Hepatic stellate cell (primary cell): Measurements from ENCODE around the gene MAN2A1.
"Not testable (repeated sequence)": the region's sequence is repeated elsewhere in the genome, so short reads cannot be mapped to it uniquely, and the experiment has no call there.

Source experiments
- DNase-seq: peaks from one replicate; pipeline ENCODE4 v3.0.0; 2011; ENCODE audit warnings: low spot score

The MAN2A1 gene

DNA sequence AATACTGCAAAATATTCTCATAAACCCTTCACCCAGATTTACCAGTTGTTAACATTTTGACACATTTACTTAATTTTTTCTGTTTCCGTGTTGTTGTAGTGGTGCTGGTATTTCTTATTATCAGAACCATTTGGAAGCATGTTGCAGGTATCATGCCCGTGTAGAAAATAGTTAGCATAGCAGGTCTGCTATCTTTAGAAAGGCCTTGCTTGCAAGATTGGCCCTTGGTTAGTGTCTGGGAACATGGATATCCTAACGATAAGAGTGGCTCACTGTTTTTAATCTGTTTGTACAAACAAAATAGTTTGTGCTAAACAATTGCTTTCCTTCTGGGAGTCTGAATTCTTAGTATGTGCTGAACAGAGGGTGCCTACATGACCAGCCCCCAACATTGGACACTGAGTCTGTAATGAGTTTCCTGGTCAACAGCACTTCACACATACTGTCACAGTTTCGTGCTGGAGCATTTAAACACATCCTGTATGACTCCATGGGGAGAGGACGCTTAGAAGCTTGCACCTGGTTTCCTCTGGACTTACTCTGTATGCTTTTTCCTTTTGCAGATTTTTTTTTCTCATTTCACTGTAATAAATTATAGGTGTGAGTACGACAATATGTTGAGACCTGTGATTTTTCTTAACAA lies 66.9 kb downstream of the MAN2A1 start:
- no peak for DNase-seq

DNA sequence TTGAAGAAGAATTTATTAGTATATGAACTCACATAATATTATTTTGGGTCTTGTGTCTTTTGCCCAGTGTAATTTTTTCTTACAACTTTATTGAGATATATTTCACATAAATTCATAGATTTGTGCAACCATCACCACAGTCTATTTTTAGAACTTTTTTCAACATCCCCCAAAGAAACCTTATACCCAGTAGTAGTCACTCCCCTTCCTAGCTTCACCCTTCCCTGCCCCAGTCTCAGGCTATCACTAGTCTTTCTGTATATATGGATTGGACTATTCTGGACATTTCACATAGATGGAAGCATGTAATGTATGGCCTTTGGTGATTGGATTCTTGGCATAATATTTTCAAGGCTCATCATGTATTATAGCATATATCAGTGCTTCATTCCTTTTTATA lies 67.8 kb downstream of the MAN2A1 start:
- no peak for DNase-seq

DNA sequence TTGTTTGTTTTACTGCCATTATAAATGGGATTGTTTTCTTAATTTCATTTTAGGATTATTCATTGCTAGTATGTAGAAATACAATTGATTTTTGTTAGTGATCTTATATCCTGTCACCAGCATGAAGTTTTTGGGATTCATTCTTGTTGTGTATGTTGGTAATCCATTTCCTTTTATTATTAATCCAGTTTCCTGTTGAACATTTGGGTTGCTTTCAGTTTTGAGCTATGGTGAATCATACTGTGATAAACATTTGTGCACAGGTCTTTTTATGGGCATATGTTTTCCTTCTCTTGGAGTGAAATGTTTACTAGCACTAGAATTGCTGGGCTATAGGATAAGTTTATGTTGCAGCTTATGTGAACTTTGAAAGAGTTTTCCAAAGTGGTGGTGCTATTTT lies 69.6 kb downstream of the MAN2A1 start:
- no peak for DNase-seq

DNA sequence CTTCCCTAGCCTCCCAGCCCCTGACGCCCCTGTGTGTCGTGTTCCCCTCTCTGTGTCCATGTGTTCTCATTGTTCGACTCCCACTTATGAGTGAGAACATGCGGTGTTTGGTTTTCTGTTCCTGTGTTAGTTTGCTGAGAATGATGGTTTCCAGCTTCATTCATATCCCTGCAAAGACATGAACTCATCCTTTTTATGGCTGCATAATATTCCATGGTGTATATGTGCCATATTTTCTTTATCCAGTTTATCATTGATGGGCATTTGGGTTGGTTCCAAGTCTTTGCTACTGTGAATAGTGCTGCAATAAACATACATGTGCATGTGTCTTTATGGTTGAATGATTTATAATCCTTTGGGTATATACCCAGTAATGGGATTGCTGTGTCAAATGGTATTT lies 70.4 kb downstream of the MAN2A1 start:
- not testable (repeated sequence) for DNase-seq

- DNase-seq: no peak
Observed at GRCh38 chr5:109762821-109763220, 73.1 kb downstream of the MAN2A1 start.

GRCh38 chr5:109767184-109767995 lies 77.7 kb downstream of the MAN2A1 start:
- DNase-seq: no peak

GRCh38 chr5:109767997-109768396 lies 78.3 kb downstream of the MAN2A1 start:
- DNase-seq: no peak

- no peak for DNase-seq
Observed at GRCh38 chr5:109769597-109770291, 80.0 kb downstream of the MAN2A1 start.

- DNase-seq: no peak
Observed at GRCh38 chr5:109775130-109775529, 85.4 kb downstream of the MAN2A1 start.

- no peak for DNase-seq
Observed at GRCh38 chr5:109779036-109779735, 89.5 kb downstream of the MAN2A1 start.

GRCh38 chr5:109784687-109785086 lies 95.0 kb downstream of the MAN2A1 start:
- DNase-seq: no peak

- DNase-seq: no peak
Observed at GRCh38 chr5:109786206-109786855, 96.6 kb downstream of the MAN2A1 start.

DNA sequence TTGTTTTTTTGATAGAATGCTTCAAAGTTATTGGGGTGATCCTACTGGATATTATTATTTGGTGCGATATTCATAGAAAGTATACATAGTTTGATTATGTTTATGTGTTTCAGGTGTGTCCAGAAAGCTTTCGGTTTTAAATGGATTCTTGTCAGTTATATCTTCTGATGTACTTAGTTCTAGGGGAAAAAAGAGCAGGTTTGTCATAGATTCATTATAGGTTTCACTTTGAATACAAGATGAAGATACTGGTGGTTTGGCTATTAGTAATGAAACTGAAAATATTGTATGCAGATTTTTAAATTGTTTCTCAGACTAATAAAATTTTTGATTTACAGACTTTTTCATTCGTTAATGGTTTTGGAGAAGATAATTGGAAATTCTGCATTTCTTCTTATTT lies 98.9 kb downstream of the MAN2A1 start:
- no peak for DNase-seq

DNA sequence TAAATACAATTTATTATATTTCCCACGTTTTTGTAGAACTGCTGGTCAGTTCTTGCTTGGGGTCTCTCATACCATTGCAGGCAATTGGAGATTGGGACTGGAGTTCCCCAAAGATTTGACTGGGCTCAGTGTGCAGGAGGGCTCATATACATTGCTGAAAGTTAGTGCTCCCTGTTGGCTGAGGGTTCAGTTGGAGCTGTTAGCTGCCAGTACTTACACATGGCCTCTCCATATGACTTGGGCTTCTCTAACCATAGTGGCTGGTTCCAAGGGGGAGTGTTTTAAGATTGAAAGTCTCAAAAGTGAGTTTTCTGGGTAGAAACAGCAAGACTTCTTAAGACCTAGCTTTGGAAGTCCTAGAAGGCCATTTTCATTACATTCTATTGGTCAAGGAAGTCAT lies 102.9 kb downstream of the MAN2A1 start:
- no peak for DNase-seq

DNA sequence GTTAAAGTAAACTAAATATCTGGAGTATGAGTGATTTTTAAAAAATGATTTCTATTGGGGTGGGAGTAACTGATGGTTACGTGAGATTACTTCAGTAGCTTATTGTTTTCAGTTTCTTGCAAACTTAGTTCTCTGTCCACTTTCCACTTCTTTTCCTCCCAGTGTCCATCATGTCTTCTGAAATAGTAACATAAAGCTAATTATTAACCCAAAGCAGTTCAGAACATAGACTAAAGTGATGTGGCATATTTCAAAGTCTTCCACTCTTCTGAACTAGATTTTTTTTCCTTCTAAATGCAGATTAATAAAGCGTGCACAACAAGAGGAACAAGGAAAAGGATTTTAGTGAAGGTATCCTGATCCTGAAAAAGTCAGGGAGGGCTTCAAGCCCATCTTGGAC lies 114.1 kb downstream of the MAN2A1 start:
- DNase-seq: no peak

DNA sequence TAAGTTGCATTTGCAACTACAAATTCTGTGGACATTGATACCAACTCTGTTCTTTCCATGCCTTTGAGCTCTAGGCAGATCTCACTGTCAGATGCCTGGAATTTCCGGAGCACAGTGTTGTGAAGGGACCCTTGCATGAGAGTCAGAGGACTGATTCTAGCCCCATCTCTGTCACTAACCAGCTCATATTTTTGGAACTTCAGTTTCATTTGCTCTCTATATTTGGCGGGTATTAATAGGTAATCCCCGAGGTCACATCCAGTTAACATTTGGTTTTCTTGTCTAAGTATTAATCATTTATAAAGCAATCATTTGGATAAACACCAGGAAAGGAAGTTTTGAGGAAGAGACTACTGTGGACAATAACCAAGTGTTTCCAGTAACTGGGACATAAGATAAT lies 115.7 kb downstream of the MAN2A1 start:
- peak; percentile 15 for DNase-seq

DNA sequence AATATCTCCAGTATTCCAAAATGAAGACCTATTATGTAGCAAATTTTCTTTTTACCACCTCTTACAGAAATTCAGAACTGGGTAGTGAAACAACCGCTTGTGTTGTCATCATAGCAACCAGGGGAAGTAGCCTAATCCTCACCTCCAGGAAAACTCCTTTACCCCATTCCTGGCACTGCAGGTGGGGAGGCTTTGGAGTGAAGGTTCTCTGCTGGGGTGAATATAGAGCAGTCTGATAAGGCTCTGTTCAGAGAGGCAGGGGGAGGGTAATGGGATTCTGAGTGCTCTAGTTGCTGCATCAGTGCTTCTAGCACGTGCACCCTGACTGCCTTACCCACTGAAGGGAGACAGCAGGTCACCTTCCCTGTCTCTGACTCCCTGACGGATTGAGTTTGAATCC lies 116.2 kb downstream of the MAN2A1 start:
- no peak for DNase-seq

DNA sequence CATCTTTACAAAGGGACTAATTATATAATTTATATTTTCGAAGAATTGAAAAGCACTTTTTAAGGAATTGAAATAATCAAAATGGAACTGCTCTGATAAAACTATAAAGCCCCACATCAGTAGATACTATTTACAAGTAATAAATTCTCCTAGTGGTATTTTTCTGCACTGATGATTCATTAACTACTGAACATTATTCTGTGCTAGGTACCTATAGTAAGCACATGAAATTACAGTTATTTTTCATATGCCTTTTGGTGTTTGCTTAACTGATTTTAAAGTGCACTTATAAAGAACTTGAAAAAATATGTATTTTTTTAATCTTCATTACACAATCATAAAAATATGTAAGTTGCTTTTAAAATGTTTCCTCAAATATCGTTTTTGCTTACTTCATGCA lies 123.0 kb downstream of the MAN2A1 start:
- DNase-seq: no peak

- no peak for DNase-seq
Observed at GRCh38 chr5:109816732-109817131, 127.0 kb downstream of the MAN2A1 start.

- DNase-seq: no peak
Observed at GRCh38 chr5:109819878-109820277, 130.2 kb downstream of the MAN2A1 start.

DNA sequence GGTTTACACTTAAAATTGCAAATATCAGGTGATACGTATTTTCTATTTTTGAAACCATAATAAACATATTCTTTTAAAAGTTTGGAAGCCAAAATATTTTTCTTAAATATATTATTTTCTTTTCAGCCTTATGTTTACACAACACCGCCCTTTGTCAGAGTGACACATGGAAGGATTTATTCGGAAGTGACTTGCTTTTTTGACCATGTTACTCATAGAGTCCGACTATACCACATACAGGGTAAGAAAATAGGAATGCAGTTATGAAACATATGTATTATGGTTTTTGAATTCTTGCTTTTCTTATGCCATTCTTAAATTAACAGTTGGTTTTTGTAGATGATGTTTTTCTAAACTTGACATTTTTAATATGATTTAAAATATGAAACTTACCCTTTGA lies 133.9 kb downstream of the MAN2A1 start:
- peak; percentile 43 for DNase-seq

- no peak for DNase-seq
Observed at GRCh38 chr5:109825450-109825849, 135.7 kb downstream of the MAN2A1 start.
